ENCODE results near the gene SF3A2.

The SF3A2 gene

DNA sequence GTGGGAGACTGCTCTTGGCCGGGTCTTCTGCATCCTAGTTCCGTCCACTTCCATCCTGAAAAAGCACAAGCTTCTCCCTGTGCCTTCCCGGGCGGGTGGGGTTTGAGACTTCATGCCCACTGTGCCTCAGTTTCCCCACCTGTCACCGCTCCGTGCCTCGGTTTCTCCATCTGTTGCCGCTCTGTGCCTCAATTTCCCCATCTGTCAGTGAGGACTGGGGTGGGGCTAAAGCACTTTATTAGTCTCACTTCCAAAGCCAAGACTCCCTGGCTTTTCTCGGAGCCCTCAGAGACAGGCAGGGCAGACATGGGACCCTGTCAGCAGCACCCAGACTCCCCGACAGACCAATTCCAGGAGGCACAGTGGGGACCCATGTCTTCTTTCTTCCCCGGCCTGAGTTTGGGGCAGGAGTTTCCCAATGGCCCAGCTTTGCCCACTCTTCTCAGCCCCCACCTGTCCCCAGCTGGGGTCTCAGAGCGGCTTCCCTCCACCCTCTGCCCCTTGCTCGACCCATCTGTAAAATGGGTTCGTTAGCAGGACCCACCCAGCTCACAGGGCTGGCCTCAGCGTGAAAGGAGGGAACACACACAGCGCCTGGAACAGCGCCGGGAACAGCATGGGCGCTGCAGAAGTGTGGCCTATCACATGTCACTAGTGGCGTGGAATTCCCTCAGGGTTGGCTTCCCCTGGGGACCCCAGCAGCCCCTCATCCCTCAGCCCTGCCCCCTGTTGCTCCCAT is 49.9 kb downstream of the SF3A2 start:
- TF ChIP-seq, protein P1, sequence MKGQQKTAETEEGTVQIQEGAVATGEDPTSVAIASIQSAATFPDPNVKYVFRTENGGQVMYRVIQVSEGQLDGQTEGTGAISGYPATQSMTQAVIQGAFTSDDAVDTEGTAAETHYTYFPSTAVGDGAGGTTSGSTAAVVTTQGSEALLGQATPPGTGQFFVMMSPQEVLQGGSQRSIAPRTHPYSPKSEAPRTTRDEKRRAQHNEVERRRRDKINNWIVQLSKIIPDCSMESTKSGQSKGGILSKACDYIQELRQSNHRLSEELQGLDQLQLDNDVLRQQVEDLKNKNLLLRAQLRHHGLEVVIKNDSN (IDR thresholded peaks at IDR 0.05) = no peak
- TF ChIP-seq TAF1 (IDR thresholded peaks at IDR 0.05; ENCODE audit: low read depth) (no peak), ZBTB7A (IDR thresholded peaks at IDR 0.05; ENCODE audit: low read depth) (no peak), FOXM1 (IDR thresholded peaks at IDR 0.05; ENCODE audit: borderline replicate concordance, low read depth) (no peak), NFIC (IDR thresholded peaks at IDR 0.05) (no peak), EP300 (IDR thresholded peaks at IDR 0.05; ENCODE audit: borderline replicate concordance) (no peak), RAD21 (IDR thresholded peaks at IDR 0.05; ENCODE audit: low read depth) (no peak), CREB1 (IDR thresholded peaks at IDR 0.05; ENCODE audit: low read depth) (no peak), YY1 (IDR thresholded peaks at IDR 0.05; ENCODE audit: low read depth) (no peak), TCF12 (IDR thresholded peaks at IDR 0.05; ENCODE audit: low read depth) (no peak)
- TF ChIP-seq, protein P2, sequence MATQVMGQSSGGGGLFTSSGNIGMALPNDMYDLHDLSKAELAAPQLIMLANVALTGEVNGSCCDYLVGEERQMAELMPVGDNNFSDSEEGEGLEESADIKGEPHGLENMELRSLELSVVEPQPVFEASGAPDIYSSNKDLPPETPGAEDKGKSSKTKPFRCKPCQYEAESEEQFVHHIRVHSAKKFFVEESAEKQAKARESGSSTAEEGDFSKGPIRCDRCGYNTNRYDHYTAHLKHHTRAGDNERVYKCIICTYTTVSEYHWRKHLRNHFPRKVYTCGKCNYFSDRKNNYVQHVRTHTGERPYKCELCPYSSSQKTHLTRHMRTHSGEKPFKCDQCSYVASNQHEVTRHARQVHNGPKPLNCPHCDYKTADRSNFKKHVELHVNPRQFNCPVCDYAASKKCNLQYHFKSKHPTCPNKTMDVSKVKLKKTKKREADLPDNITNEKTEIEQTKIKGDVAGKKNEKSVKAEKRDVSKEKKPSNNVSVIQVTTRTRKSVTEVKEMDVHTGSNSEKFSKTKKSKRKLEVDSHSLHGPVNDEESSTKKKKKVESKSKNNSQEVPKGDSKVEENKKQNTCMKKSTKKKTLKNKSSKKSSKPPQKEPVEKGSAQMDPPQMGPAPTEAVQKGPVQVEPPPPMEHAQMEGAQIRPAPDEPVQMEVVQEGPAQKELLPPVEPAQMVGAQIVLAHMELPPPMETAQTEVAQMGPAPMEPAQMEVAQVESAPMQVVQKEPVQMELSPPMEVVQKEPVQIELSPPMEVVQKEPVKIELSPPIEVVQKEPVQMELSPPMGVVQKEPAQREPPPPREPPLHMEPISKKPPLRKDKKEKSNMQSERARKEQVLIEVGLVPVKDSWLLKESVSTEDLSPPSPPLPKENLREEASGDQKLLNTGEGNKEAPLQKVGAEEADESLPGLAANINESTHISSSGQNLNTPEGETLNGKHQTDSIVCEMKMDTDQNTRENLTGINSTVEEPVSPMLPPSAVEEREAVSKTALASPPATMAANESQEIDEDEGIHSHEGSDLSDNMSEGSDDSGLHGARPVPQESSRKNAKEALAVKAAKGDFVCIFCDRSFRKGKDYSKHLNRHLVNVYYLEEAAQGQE (IDR thresholded peaks at IDR 0.05; ENCODE audit: low read depth) = no peak
- TF ChIP-seq, protein P3, sequence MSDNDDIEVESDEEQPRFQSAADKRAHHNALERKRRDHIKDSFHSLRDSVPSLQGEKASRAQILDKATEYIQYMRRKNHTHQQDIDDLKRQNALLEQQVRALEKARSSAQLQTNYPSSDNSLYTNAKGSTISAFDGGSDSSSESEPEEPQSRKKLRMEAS (IDR thresholded peaks at IDR 0.05) = no peak

DNA sequence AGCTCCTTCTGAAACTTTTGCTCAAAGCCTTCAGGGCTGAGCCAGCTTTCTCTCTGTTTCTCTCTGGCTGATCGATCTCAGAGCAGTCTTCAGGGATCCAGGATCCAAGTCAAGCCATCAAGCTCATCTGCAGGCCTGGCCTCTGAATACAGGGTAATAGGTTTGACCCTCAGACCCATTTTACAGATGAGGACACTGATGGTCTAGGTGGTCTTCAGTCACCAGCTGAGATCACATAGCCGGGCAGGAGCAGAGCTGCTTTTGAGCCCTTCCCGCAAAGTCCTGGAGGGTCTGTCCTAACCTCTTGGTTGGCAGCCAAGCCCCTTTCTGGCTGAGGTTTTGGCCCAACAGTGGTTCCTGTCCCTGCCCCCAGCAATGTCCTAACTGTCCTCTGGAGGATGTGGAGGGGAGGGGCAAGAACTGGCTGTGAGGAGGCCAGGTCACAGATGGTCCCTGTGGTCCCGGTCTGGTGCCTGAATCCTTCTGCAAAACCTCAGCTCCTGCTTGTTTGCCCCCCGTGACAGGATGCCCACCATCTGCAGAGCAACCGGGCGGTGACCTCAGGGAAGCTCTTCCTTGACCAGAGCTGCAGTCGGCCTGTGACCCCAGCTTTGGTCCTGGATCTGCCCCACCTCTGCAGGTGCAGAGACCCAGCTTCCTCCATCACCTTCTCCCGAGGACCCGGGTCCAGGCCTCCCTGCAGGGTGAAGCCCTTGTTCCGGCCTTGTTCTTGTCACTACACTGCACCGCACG is 51.1 kb downstream of the SF3A2 start:
- TF ChIP-seq, protein P2 (IDR thresholded peaks at IDR 0.05; ENCODE audit: low read depth) = no peak
- TF ChIP-seq CEBPB (IDR thresholded peaks at IDR 0.05) (no peak), RAD21 (IDR thresholded peaks at IDR 0.05; ENCODE audit: low read depth) (no peak), TEAD4 (IDR thresholded peaks at IDR 0.05) (no peak), YY1 (IDR thresholded peaks at IDR 0.05; ENCODE audit: low read depth) (no peak), TCF12 (IDR thresholded peaks at IDR 0.05; ENCODE audit: low read depth) (no peak), TAF1 (IDR thresholded peaks at IDR 0.05; ENCODE audit: low read depth) (no peak), CREB1 (IDR thresholded peaks at IDR 0.05; ENCODE audit: low read depth) (no peak), EGR1 (IDR thresholded peaks at IDR 0.05) (no peak)
- TF ChIP-seq, protein P1 (IDR thresholded peaks at IDR 0.05) = no peak

DNA sequence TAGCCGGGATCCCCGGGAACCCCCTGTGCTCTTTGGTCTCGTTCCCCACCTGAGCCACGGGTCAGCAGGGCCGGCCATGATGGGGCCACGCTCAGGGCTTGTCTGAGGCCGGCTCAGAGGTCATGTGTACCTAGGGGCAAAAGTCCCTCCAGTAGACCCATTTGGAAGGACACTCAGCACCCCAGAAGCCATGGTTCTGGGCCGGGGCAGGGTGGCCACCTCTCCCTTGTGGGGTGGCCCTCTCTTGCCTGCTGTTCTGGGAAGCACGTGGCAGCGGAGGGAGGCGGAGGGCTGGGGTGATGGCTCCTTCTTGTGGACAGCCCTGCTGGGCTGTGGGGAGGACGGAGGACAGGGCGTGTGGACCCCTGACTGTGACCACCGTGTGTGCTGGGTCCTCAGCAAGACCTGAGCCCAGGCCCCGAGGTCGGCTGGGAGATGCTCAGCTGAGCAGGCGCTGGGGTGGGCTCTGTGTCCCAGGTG is 51.8 kb downstream of the SF3A2 start:
- TF ChIP-seq CEBPB (IDR thresholded peaks at IDR 0.05) = no peak
- no peak for TF ChIP-seq TCF12 (IDR thresholded peaks at IDR 0.05; ENCODE audit: low read depth)
- TF ChIP-seq CREB1 (IDR thresholded peaks at IDR 0.05; ENCODE audit: low read depth) = no peak
- TF ChIP-seq, protein P1 (IDR thresholded peaks at IDR 0.05) = no peak
- TF ChIP-seq NFIC (IDR thresholded peaks at IDR 0.05) = no peak
- TF ChIP-seq, protein P2 (IDR thresholded peaks at IDR 0.05; ENCODE audit: low read depth) = no peak
- TF ChIP-seq EGR1 (IDR thresholded peaks at IDR 0.05) = no peak
- TF ChIP-seq EP300 (IDR thresholded peaks at IDR 0.05; ENCODE audit: borderline replicate concordance) = no peak
- no peak for TF ChIP-seq ZBTB7A (IDR thresholded peaks at IDR 0.05; ENCODE audit: low read depth)
- no peak for TF ChIP-seq FOXM1 (IDR thresholded peaks at IDR 0.05; ENCODE audit: borderline replicate concordance, low read depth)
- TF ChIP-seq TAF1 (IDR thresholded peaks at IDR 0.05; ENCODE audit: low read depth) = no peak
- TF ChIP-seq YY1 (IDR thresholded peaks at IDR 0.05; ENCODE audit: low read depth) = no peak
- TF ChIP-seq RAD21 (IDR thresholded peaks at IDR 0.05; ENCODE audit: low read depth) = no peak
- TF ChIP-seq, protein P3 (IDR thresholded peaks at IDR 0.05) = no peak
- no peak for TF ChIP-seq TEAD4 (IDR thresholded peaks at IDR 0.05)

Measured in Ishikawa (cell line).